K562 (cell line): Measurements from ENCODE around the gene MAP7D1. TPM values are rescaled to one million over a fixed set of nuclear protein-coding genes. Genes with fewer than 3 reads are reported as not detected.

Source experiments
- NRF1 ChIP-seq, 2 experiments: fragments of 450-650 bp; IDR thresholded peaks in 1 of 2; conservative IDR thresholded peaks in 1 of 2; 2 replicates each; pipeline ENCODE4 v1.6.1; 2014; ENCODE audit warnings: mild to moderate bottlenecking in 2 of 2
- SIRT6 ChIP-seq: IDR thresholded peaks from one replicate; pipeline ENCODE4 v1.6.1; 2012; ENCODE audit warnings: low read depth, mild to moderate bottlenecking, control low read depth, inconsistent platforms, low read length, moderate library complexity
- SIX5 ChIP-seq, 2 experiments: IDR thresholded peaks; 2 replicates each; pipeline ENCODE4 v1.6.1; 2011; ENCODE audit warnings: low read length in 2 of 2, borderline replicate concordance in 1 of 2, low read depth in 1 of 2, mild to moderate bottlenecking in 1 of 2, moderate library complexity in 1 of 2; ENCODE audit not compliant: insufficient read depth in 1 of 2
- polyA plus RNA-seq, 8 experiments: library from polyadenylated mRNA; depleted of rRNA in 4 of 8; stranded (reverse) in 5 of 8; unstranded in 3 of 8; fragments of >200 nt; fragmentation: Nextera tagmentation in 2 of 8; fragmentation: Illumina TruSeq in 1 of 8; extraction: Ambion mirVana in 2 of 8; extraction: Trizol in 1 of 8; gene quantifications; 2 replicates each; pipeline versions ENCODE4 v1.2.1 to v1.2.3, GENCODE V29; 2011 to 2014; ENCODE audit warnings: inconsistent platforms in 1 of 8, missing spikeins in 1 of 8
- total RNA-seq, 7 experiments: library from RNA; depleted of rRNA in 6 of 7; stranded (reverse); fragments of >200 nt in 6 of 7; fragmentation: Illumina TruSeq in 2 of 7; extraction: Trizol in 2 of 7; gene quantifications; 2 replicates each; pipeline versions ENCODE4 v1.2.1 to v1.2.3, GENCODE V29; 2011 to 2021; ENCODE audit warnings: low replicate concordance in 1 of 7
- TF ChIP-seq, protein P1 (sequence below), 2 experiments: fragments of 450-650 bp in 1 of 2; sonication (generic) in 1 of 2; formaldehyde crosslinking in 1 of 2; IDR thresholded peaks; 2 replicates each; pipeline versions ENCODE4 v1.7.1 to v1.9.0; 2016 to 2022; ENCODE audit warnings: inconsistent platforms in 1 of 2, mild to moderate bottlenecking in 1 of 2, missing genetic modification reagents in 1 of 2

MAP7D1 gene
- total and polyA plus RNA-seq, 9 of the 15 experiments (the other 6 are each of a cell fraction or from before 2014, with no cell fraction given) = 3.6 to 108 (median 34.5) TPM

DNA sequence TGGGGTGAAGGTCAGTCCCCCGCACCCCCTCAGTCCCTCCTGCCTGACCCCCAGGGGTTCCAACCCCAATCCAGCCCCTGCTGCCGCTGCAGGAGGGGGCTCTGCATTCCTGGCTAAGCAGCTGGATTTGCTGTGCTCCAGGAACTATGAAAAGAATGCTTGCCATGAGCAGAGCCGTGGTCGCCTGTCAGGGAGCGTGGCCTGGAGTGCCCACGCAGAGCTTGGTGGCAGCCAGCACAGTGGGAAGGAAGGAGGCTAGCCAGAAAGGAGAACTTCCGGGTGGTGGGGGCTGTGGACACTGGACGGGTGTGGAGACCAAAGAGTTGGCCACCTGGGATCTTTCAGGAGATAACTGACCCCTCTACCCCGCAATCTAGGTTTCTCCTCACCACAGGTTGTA lies 36.5 kb upstream of the MAP7D1 start (continued):
- TF ChIP-seq, protein P1, sequence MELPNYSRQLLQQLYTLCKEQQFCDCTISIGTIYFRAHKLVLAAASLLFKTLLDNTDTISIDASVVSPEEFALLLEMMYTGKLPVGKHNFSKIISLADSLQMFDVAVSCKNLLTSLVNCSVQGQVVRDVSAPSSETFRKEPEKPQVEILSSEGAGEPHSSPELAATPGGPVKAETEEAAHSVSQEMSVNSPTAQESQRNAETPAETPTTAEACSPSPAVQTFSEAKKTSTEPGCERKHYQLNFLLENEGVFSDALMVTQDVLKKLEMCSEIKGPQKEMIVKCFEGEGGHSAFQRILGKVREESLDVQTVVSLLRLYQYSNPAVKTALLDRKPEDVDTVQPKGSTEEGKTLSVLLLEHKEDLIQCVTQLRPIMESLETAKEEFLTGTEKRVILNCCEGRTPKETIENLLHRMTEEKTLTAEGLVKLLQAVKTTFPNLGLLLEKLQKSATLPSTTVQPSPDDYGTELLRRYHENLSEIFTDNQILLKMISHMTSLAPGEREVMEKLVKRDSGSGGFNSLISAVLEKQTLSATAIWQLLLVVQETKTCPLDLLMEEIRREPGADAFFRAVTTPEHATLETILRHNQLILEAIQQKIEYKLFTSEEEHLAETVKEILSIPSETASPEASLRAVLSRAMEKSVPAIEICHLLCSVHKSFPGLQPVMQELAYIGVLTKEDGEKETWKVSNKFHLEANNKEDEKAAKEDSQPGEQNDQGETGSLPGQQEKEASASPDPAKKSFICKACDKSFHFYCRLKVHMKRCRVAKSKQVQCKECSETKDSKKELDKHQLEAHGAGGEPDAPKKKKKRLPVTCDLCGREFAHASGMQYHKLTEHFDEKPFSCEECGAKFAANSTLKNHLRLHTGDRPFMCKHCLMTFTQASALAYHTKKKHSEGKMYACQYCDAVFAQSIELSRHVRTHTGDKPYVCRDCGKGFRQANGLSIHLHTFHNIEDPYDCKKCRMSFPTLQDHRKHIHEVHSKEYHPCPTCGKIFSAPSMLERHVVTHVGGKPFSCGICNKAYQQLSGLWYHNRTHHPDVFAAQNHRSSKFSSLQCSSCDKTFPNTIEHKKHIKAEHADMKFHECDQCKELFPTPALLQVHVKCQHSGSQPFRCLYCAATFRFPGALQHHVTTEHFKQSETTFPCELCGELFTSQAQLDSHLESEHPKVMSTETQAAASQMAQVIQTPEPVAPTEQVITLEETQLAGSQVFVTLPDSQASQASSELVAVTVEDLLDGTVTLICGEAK (IDR thresholded peaks at IDR 0.05) = no peak
- TF ChIP-seq, protein P1 (CRISPR knock-in tag; IDR thresholded peaks at IDR 0.05) = no peak
- TF ChIP-seq NRF1 (conservative IDR thresholded peaks at IDR 0.05 in 1 of 2, IDR thresholded peaks at IDR 0.05 in 1 of 2) (no peak), SIX5 (IDR thresholded peaks at IDR 0.05; ENCODE audit: borderline replicate concordance in 1 of 2, insufficient read depth in 1 of 2, low read depth in 1 of 2, low read length in 2 of 2) (no peak), SIRT6 (no peak)
